LHCN-M2 (cell line): ENCODE results near the gene FAM9C. TPM values are rescaled to one million over a fixed set of nuclear protein-coding genes. Genes with fewer than 3 reads are reported as not detected.
"Not testable (repeated sequence)": the region's sequence is repeated elsewhere in the genome, so short reads cannot be mapped to it uniquely, and the experiment has no call there.

Source experiments
- DNase-seq: peaks from one replicate; pipeline ENCODE4 v3.0.0-alpha.2; 2012; ENCODE audit warnings: low read depth
- total RNA-seq: library from RNA; depleted of rRNA; stranded (reverse); fragments of >200 nt; gene quantifications from 2 replicates; pipeline ENCODE4 v1.2.3, GENCODE V29; 2014

The FAM9C gene
- total RNA-seq, 1 experiment from 2014 or later = not detected

- DNase-seq = no peak
Observed at GRCh38 chrX:13076176-13076961, 31.9 kb upstream of the FAM9C start.

- no peak for DNase-seq
Observed at GRCh38 chrX:13074297-13075262, 30.2 kb upstream of the FAM9C start.

GRCh38 chrX:13069771-13070416 lies 25.5 kb upstream of the FAM9C start:
- DNase-seq = no peak

- DNase-seq = no peak
Observed at GRCh38 chrX:13068651-13069050, 24.2 kb upstream of the FAM9C start.

- DNase-seq = no peak
Observed at GRCh38 chrX:13067773-13068172, 23.4 kb upstream of the FAM9C start.

GRCh38 chrX:13066391-13066790 lies 22.0 kb upstream of the FAM9C start:
- DNase-seq = no peak

- peak; percentile 83 for DNase-seq
Observed at GRCh38 chrX:13064599-13065143, 20.3 kb upstream of the FAM9C start.

- DNase-seq = not testable (repeated sequence)
Observed at GRCh38 chrX:13063124-13063523, 18.7 kb upstream of the FAM9C start.

GRCh38 chrX:13062331-13062730 lies 17.9 kb upstream of the FAM9C start:
- DNase-seq = not testable (repeated sequence)

GRCh38 chrX:13061215-13061708 lies 16.8 kb upstream of the FAM9C start:
- DNase-seq = not testable (repeated sequence)

GRCh38 chrX:13059637-13060499 lies 15.4 kb upstream of the FAM9C start:
- DNase-seq = peak; percentile 82

- no peak for DNase-seq
Observed at GRCh38 chrX:13055486-13055885, 11.1 kb upstream of the FAM9C start.

- no peak for DNase-seq
Observed at GRCh38 chrX:13053171-13053570, 8.8 kb upstream of the FAM9C start.

GRCh38 chrX:13051529-13052172 lies 7.2 kb upstream of the FAM9C start:
- no peak for DNase-seq

GRCh38 chrX:13051167-13051528 lies 6.7 kb upstream of the FAM9C start:
- DNase-seq = no peak

GRCh38 chrX:13050151-13050550 lies 5.7 kb upstream of the FAM9C start:
- no peak for DNase-seq

- DNase-seq = peak; percentile 77
Observed at GRCh38 chrX:13048280-13048679, 3.9 kb upstream of the FAM9C start.

- no peak for DNase-seq
Observed at GRCh38 chrX:13047759-13048158, 3.3 kb upstream of the FAM9C start.

- DNase-seq = no peak
Observed at GRCh38 chrX:13046141-13046855, 1.9 kb upstream of the FAM9C start.
